ENCODE data around the gene ECHDC3. TPM values are rescaled to one million over a fixed set of nuclear protein-coding genes. Genes with fewer than 3 reads are reported as not detected.

ECHDC3 gene
- total and polyA plus RNA-seq, 2 of the 13 experiments (the other 11 are each of a cell fraction or from before 2014, with no cell fraction given): not detected

DNA sequence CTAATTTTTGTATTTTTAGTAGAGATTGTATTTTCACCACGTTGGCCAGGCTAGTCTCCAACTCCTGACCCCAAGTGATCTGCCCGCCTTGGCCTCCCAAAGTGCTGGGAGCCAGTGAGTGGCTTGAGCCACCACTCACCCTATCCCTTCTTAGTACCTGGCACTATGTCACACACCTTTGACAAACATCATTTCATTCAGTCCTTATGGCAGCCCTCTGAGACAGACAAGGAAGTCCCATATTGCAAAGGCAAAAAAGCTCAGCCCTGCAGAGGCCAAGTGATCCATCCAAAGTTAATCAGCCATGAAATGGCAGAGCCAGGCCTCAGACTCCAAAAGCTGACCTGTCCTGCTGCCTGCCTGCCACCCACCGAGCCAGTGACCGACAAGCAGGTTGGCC, 39.9 kb upstream of the ECHDC3 start:
- ChIA-PET POLR2A (interaction anchor here (3.4 kb wide), 1 partner anchor 13 kb away, joined by 21 read pairs; no protein-coding TSS in a partner anchor), CTCF (ENCODE audit: low intra/inter-chr PET ratio, low total read pairs) (no interaction called here)
- H3K27ac ChIP-seq (ENCODE audit: extremely low read length, insufficient read depth, low read length): no peak overlapping the region
- ATAC-seq (no peak), FAIRE-seq (no peak), DNase-seq (ENCODE audit: low spot score) (no peak)
- H3K27me3 ChIP-seq (ENCODE audit: control insufficient read depth in 1 of 2, insufficient read depth in 2 of 2, low read length in 2 of 2): no peaks in the 10 kb centered on the region
- BruUV-seq (replicated peaks): no TSS peak
- in situ Hi-C loops (cut with HindIII; ENCODE audit: extremely low pct_ligation_motif_present, low pct_unique_long_range_greater_than_20kb): no loop called here
- no peaks in the 10 kb centered on the region for H3K9me3 ChIP-seq (ENCODE audit: low read length)
- H3K36me3 ChIP-seq (replicated peaks in 1 of 2; ENCODE audit: control insufficient read depth in 1 of 2, insufficient read depth in 2 of 2, low read length in 2 of 2): no peaks in the 10 kb centered on the region
- H4K20me1 ChIP-seq (ENCODE audit: insufficient read depth, low read length): no peaks in the 10 kb centered on the region
- TF ChIP-seq SETDB1 (CRISPR knock-in tag; IDR thresholded peaks at IDR 0.05; ENCODE audit: borderline replicate concordance): no peak
- H3K9ac ChIP-seq (ENCODE audit: insufficient read depth, low read depth, low read length): no peak overlapping the region
- H3K4me3 ChIP-seq (replicated peaks in 1 of 3; ENCODE audit: insufficient read depth in 1 of 3, low read depth in 2 of 3, low read length in 3 of 3): no peak overlapping the region
- H3K79me2 ChIP-seq (ENCODE audit: insufficient read depth, low read length): no peaks in the 10 kb centered on the region
- intact Hi-C loops (cut with micrococcal nuclease; ENCODE audit: unreplicated experiment): no loop called here
- no peak overlapping the region for H2AFZ ChIP-seq (ENCODE audit: low read length)
- peaks cover 77% of the 10 kb centered on the region for H3K4me1 ChIP-seq (ENCODE audit: insufficient read depth, low read length)
- 91% methylated on average over 2 of the region's 4 CpGs for WGBS (ENCODE audit: low lambda C conversion rate)
- H3K4me2 ChIP-seq (ENCODE audit: low read depth, low read length): no peak overlapping the region

GRCh38 chr10:11704092-11704491, 38.1 kb upstream of the ECHDC3 start:
- H3K79me2 ChIP-seq (ENCODE audit: insufficient read depth, low read length): no peaks in the 10 kb centered on the region
- WGBS (ENCODE audit: low lambda C conversion rate): 51% methylated on average over 8 of the region's 8 CpGs
- no peak overlapping the region for H3K4me3 ChIP-seq (replicated peaks in 1 of 3; ENCODE audit: insufficient read depth in 1 of 3, low read depth in 2 of 3, low read length in 3 of 3)
- H4K20me1 ChIP-seq (ENCODE audit: insufficient read depth, low read length): no peaks in the 10 kb centered on the region
- H3K36me3 ChIP-seq (replicated peaks in 1 of 2; ENCODE audit: control insufficient read depth in 1 of 2, insufficient read depth in 2 of 2, low read length in 2 of 2): no peaks in the 10 kb centered on the region
- no peak overlapping the region for H3K9ac ChIP-seq (ENCODE audit: insufficient read depth, low read depth, low read length)
- H3K9me3 ChIP-seq (ENCODE audit: low read length): no peaks in the 10 kb centered on the region
- intact Hi-C loops (cut with micrococcal nuclease; ENCODE audit: unreplicated experiment) (no loop called here), in situ Hi-C loops (cut with HindIII; ENCODE audit: extremely low pct_ligation_motif_present, low pct_unique_long_range_greater_than_20kb) (no loop called here)
- BruUV-seq (replicated peaks): no TSS peak
- FAIRE-seq (no peak), DNase-seq (ENCODE audit: low spot score) (no peak), ATAC-seq (no peak)
- no peak overlapping the region for H2AFZ ChIP-seq (ENCODE audit: low read length)
- ChIA-PET POLR2A (interaction anchor here (3.4 kb wide), 1 partner anchor 12 kb away, joined by 21 read pairs; no protein-coding TSS in a partner anchor), CTCF (ENCODE audit: low intra/inter-chr PET ratio, low total read pairs) (no interaction called here)
- peak overlapping the region; percentile 32 for H3K4me2 ChIP-seq (ENCODE audit: low read depth, low read length)
- peak overlapping the region; percentile 31 for H3K27ac ChIP-seq (ENCODE audit: extremely low read length, insufficient read depth, low read length)
- H3K4me1 ChIP-seq (ENCODE audit: insufficient read depth, low read length): peaks cover 77% of the 10 kb centered on the region
- no peaks in the 10 kb centered on the region for H3K27me3 ChIP-seq (ENCODE audit: control insufficient read depth in 1 of 2, insufficient read depth in 2 of 2, low read length in 2 of 2)
- TF ChIP-seq ZNF800 (CRISPR knock-in tag; IDR thresholded peaks at IDR 0.05) (no peak), ZNF709 (CRISPR knock-in tag; IDR thresholded peaks at IDR 0.05) (no peak), RBM22 (optimal IDR thresholded peaks at IDR 0.05; ENCODE audit: low read length) (no peak), XRCC5 (optimal IDR thresholded peaks at IDR 0.05; ENCODE audit: low read length) (no peak), ZNF225 (CRISPR knock-in tag; IDR thresholded peaks at IDR 0.05) (no peak), ARNTL (CRISPR knock-in tag; IDR thresholded peaks at IDR 0.05) (no peak), HOXA3 (CRISPR knock-in tag; IDR thresholded peaks at IDR 0.05) (0 out of 2 replicates have a peak, but pooled peaks have one; percentile 33), SKI (IDR thresholded peaks at IDR 0.05; ENCODE audit: partially characterized antibody) (no peak), ZBTB38 (CRISPR knock-in tag; IDR thresholded peaks at IDR 0.05) (peak; percentile 32; the same call in 1 of the 2 replicates), ZNF850 (CRISPR knock-in tag; conservative IDR thresholded peaks at IDR 0.05) (no peak)
- TF ChIP-seq, protein P1, sequence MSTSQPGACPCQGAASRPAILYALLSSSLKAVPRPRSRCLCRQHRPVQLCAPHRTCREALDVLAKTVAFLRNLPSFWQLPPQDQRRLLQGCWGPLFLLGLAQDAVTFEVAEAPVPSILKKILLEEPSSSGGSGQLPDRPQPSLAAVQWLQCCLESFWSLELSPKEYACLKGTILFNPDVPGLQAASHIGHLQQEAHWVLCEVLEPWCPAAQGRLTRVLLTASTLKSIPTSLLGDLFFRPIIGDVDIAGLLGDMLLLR (CRISPR knock-in tag; IDR thresholded peaks at IDR 0.05): no peak
- TF ChIP-seq, protein P2, sequence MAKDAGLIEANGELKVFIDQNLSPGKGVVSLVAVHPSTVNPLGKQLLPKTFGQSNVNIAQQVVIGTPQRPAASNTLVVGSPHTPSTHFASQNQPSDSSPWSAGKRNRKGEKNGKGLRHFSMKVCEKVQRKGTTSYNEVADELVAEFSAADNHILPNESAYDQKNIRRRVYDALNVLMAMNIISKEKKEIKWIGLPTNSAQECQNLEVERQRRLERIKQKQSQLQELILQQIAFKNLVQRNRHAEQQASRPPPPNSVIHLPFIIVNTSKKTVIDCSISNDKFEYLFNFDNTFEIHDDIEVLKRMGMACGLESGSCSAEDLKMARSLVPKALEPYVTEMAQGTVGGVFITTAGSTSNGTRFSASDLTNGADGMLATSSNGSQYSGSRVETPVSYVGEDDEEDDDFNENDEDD (CRISPR knock-in tag; IDR thresholded peaks at IDR 0.05; ENCODE audit: borderline replicate concordance): no peak
- TF ChIP-seq, protein P3, sequence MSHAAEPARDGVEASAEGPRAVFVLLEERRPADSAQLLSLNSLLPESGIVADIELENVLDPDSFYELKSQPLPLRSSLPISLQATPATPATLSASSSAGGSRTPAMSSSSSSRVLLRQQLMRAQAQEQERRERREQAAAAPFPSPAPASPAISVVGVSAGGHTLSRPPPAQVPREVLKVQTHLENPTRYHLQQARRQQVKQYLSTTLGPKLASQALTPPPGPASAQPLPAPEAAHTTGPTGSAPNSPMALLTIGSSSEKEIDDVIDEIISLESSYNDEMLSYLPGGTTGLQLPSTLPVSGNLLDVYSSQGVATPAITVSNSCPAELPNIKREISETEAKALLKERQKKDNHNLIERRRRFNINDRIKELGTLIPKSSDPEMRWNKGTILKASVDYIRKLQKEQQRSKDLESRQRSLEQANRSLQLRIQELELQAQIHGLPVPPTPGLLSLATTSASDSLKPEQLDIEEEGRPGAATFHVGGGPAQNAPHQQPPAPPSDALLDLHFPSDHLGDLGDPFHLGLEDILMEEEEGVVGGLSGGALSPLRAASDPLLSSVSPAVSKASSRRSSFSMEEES (CRISPR knock-in tag; IDR thresholded peaks at IDR 0.05): no peak

All from HepG2 (cell line).